NCI-H187 (cell line): ENCODE measurements around the gene PCDH9.

Source experiments
- DNase-seq, 2 experiments: peaks; one replicate each; lab custom pipeline; 2025; lab: John Stamatoyannopoulos, UW

Gene PCDH9

DNA sequence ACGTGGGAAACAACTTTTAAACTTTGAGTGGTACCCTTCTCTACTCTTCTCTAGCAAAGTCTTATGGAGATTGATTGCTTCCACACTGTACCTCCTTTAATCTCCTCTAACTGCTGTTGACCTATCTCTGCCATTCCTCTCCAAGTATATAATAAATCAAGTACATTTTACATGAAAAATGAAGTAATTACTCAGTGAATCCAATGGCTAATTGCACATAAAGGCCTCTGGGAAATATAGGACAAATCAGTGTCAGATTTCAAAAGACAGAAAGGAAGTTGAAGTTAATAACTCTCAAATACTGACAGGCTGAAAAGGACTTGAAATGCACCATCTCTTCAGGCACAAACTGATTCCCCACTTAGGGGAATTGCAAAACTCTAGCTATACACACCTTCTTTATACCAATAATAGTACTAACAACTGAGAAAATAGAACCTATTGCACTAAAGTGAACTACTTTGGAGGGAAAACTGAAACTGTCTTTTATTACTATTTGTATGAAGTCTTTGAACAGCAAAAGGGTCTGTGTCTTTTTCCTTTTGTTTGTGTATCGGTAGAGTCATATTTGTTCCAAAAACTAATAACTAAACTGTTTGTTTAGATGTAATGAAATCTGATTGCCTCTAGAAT lies 701.1 kb downstream of the PCDH9 start:
- DNase-seq, result no peak

DNA sequence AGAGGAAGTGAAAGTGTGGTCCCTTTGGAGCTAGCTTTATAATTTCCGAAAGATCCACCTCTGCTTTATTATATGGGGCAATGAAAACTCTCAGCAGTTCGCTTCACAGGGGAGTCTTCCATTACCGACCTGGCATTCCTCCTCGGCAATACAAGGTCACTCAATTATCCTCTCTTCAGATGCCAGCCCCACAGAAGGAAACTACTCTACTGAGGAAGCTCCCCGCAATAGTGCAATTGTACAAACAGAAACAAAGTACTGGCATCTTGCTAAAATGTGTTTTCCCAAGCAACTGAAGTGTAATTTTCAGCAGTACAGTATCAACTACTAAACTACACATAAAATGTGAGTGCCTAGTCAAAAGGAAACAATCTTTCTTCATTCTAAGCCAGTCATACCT lies 702.0 kb downstream of the PCDH9 start:
- DNase-seq, result no peak

DNA sequence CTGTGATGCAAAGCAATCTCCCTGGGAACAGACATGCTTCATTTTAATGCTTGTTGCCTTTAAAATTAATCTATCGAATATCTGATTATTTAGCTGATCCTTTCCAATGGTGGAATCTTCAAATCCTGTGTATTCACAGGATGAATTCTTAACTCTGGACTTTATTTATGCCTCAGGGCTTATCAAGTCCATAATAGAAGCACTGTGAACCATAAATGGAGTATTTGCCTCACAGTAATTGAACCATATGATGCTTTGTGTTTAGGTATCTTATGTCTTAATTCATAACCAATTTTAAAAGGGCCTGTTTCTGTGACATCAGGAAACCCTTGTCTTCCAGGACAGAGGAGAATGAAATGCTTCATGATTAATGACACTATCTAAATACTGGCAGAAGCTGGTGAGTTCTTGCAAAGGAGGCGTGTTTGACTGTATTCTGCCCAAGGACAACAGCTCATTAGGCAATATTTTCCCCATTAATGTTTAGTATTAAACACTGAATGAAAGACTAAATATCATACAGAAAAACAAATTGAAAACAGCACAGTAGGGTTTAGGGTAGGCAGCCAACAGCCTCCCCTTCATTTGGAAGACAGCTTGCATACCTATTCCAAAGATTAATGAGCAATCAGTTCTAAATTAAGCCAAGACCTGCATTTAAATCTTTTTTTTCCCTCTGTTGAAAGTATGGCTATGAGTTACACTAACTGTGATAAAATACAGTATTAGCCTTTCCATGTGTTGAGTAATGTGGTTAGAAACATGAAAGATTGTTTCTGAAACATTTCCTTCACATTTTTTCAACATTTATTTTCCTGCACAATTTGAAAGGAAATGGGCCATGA lies 709.4 kb downstream of the PCDH9 start:
- no peak for DNase-seq

DNA sequence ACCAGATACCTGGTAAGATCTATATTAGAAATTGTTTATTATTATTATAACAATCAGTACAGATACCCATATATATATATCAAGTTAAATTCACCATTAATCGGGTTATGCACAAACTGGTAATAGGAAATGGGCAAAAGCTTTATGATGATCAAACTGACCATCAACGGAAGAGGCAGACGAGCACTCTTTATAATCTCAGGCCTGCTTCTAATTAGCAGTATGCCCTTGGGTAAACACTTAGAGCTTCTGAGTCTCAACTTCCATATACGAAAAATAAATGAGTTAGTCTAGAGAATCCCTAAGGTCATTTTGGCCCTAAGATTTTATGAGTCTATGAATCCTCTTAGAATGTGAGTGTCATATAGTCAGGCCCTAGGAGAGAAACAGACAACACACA lies 710.9 kb downstream of the PCDH9 start:
- no peak for DNase-seq

DNA sequence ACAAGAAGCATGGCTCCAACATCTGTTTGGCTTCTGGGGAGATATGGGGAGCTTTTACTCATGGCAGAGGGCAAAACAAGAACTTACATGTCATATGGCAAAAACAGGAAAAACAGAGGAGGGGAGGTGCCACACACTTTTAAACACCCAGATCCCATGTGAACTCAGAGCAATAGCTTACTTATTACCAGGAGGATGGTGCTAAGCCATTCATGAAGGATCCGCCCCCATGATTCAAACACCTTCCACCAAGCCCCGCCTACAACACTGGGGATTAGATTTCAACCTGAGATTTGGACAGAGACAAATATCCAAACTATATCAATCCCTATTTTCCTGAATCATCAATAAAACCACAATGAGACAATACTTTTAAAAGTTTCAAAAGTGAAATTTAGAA lies 712.1 kb downstream of the PCDH9 start:
- DNase-seq, result no peak

DNA sequence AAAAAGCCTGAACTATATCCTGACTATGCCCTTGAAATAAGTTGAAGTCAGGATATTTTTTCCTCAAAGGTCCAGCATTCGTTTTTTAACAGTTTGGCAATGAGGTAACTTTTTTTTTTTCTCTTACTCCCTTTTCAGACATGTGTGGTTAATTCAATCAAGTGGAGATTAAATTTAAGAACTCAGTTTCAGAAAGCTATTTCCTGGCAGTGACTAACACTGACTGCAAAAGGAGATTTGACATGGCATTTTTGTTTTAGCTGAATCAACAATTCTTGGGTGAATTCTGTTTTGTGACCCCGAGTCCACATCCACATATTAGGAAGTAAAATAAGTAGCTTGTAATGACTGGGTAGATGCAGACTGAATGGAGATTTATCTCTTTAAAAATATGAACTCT lies 716.4 kb downstream of the PCDH9 start:
- DNase-seq, result no peak

DNA sequence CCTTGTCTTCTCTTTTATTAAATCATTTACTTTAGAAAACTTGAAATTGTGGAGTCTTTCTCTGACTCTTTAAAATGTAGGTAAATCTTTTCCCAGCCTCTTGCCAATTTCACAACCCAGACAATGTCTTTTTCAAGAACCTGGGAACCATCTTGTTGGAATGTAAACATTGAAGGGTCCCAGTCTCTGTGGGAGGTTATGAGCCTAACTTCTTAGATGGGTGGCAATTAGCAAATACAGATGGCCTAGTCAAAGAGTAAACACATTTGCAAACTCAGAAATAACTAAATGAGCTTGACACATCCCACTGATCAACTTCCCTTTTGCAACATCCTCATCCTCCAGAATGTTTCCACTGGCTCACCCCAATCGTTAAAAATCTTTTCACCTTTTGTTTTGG lies 721.0 kb downstream of the PCDH9 start:
- DNase-seq, result no peak

DNA sequence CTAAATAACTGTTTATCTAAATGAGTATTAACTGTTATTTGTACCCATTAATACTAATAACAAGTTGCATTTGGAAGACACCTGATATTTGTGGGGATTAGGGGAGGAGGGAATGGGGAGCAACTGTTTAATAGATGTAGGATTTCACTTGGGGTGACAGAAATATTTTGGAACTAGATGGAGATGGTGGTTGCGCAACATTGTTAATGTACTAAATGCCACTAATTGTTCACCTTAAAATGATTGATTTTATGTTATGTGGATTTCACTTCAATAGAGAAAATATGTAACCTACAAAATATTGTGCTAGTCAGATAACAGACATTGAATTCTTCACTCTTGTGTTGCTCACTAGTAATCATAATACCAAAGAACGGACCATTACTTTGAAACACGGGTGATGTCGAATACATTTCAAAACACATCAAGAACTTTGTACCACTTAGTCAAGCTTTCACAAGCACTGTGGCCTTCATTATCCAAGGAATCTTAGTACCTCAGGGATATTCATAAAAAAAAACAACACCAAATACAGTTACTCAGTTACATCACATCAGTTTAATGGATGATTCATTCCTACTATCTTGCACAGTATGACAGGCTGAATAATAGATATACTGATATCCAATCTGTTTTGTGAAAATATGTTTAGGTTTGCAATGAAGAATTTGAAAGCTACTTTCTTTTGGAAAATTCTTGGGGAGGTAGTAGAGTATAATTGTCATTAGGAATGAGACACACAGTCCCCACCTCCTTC lies 721.8 kb downstream of the PCDH9 start:
- DNase-seq, result no peak

DNA sequence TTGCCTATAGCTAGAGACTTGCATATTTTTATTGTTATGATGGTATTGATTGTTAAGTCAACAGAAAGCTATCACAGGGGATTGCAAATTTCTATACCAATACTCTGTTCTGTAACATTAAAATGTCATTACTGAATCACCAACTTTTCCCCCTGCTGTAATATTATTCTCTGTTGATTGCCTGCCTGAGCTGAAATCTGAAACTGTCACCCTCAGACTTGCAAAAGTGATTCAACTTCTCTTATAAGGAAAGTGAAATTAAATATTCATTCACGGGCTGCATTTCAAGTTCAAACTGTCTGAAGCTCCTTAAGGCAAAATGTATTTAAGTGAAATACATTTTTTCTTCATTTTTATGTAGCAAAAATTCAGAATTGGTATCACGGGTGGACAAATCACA lies 723.2 kb downstream of the PCDH9 start:
- DNase-seq, result no peak

DNA sequence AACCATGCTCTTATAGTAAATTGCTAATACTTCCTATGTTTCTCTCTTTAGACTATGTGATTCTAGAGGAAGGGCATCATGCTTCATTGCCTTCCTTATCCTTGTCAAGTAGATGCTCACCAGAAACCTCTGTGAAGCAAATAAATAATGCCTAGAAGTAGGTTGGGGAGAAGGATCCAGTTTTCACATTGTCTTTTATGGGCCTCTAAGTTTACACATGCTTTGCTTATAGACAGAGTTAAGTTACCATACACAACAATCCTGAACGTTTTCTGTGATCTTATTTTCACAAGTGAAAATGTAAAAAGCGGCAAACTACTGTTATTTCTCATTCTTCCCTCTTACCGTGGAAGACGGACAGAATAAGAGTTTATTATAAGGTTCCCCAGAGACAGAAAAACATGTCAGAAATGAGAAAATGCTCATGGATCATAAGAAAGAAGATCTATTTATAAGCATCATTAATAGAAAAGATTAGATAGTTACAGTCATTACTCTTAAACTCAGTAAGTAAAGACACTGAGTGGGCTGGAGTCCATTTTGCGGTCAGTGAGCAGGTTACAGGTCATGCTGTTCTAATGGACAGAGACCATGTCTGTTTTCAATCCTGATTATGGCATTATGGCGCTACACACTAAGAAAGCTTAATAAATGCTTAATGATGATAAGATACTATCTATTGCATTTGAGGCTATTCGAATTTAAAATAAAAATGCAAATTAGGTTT lies 723.9 kb downstream of the PCDH9 start:
- no peak for DNase-seq

DNA sequence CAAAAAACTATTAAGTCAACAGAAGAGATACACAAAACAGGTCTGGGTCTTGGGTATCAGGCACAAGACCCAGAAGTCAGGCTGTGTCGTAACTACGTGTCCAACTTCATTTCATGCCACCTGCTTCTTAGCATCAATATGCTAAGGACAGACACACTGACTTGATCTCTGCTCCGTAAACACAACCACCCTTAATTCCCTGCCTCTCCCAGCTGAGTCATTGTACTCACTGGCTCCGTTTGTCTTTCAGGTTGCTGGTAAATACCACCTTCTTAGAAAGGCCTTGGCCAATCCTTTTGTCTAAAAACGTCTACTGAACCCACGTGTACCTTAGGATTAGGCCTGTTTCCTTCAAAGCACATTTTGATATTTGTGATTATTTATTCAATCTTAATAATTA lies 726.2 kb downstream of the PCDH9 start:
- DNase-seq, result no peak

DNA sequence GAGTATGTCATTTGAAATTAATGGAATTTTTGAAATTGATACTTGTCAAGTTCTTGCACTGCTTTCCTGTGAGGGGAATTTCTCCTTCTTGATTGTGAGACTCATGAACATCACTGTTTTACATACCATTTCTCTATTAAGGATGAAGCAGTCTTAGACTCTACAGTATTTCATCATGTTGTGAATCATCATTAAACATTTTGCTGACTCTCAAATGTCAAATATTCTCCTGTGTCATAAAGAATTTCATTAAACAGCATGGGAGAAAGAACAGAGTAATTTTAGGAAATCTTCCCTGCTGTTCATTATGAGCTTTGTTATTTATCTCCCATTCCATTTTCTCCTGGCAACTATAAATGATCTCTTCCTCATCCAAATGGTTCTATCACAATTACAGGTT lies 729.0 kb downstream of the PCDH9 start:
- DNase-seq, result no peak

DNA sequence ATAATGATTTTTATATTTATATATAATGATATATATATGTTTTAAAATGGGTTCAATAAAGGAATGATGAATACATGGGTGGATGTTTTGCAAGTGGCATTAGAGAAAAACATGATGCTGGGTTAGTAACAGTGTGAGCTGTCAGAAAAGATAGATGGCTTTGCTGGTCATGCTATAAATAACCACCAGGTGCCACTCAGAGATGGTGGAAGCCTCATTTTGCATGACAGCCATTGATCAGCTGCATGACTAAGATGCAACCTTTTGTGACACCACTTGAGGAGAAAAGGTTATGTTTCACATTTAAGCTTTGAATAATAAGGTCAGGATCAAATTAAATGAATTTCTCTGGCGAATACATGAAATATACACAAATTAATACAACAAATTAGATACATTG lies 737.7 kb downstream of the PCDH9 start:
- peak in 1 of 2 experiments; percentile 5 for DNase-seq

DNA sequence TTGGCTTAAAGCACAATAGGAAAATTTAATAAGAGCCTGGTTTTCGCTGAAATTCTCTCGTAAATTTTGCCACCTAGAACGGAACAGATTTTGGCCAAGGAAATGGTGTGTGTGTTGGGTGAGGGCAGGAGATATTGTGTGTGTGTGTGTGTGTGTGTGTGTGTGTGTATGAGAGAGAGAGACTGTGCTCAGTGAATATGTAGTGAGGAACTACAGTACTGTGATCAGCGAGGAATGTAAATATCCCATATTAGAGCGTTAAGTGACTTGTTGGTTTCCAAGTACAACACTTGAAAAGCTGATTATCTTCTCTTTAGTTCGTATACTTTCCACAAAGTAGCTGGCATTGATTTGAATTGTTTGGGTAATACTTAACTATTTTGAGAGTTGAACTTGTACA lies 738.9 kb downstream of the PCDH9 start:
- DNase-seq, result no peak

DNA sequence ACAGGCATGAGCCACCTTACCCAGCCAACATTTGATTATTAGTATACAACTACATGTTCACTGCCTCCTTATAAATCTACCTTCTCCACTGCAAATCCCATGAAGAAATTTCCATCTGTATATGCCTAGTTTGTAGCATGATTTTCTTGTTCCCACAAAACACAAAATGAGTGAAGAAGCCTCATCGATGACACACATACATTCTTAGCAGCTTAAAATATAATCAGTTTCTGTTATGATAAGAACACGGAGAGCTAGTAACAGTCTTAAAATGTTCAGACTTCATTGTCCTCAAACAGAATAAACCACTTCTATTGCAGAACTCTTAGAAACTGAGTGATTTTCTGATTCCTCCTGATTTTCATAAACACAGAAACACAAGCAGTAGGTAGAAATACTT lies 740.5 kb downstream of the PCDH9 start:
- DNase-seq, result no peak

DNA sequence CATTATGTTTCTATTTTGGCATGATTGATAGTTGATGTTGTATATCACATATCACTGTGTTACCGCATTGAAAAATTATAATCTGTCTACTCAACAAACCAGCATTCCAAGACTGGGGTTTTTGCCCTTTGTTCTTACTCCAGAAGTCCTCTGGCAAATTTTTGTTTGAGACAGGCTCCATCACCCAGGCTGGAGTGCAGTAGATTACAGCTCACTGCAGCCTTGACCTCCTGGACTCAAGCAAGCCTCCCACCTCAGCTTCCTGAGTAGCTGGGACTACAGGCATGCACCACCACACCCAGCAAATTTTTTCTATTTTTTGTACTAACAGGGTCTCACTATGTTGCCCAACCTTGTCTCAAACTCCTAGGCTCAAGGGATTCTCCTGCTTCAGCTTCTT lies 741.0 kb downstream of the PCDH9 start:
- no peak for DNase-seq

DNA sequence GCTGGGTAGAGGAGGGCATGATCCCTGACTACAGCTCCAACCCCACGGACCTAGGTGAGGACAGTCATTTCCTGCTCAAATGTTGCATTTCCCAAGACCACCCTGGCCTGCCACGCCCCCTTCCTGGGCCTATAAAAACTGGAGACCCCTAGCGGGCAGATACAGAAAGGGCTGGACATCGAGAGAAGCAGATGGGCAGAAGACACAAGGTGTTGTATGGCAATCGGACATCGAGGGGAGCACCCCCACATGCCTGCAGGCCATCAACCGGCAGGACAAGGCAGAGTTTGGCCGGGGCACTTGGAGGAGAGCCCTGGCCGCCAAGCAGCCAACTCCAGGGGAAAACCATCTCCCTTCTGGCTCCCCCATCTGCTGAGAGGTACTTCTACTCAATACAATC lies 746.4 kb downstream of the PCDH9 start:
- no peak for DNase-seq

DNA sequence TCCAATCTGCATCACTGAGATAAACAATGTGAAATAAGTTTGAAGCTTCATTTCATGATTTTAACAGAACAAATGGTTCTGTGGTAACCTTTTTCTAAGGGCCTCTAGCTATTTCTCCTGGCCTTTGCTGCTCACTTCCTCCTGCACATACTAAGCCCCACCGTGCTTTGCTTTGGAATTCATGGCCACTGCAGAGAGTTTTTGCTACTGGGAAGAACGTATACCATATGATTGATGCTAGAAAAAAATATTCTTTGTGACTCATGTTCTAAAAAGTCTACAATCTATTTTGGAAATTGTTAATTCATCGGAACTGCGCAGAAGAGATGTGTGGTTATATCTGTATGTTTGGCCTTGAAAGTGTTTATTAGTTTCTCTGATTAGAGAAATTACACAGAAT lies 747.3 kb downstream of the PCDH9 start:
- DNase-seq, result no peak

DNA sequence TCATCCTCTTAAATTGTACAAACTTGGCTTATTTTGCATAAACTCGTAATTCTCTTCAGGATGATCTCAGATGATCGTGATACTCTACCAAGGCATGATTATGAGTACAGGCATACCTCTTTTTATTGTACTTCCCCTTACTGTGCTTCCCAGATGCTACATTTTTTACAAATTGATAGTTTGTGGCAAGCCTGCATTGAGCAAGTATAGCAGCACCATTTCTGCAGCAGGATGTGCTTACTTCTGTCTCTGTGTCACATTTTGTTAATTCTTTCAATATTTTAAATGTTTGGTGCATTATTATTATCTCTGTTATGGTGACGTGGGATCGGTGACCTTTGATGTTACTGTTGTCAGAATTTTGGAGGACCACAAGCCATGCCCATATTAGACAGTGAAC lies 752.3 kb downstream of the PCDH9 start:
- DNase-seq, result no peak

DNA sequence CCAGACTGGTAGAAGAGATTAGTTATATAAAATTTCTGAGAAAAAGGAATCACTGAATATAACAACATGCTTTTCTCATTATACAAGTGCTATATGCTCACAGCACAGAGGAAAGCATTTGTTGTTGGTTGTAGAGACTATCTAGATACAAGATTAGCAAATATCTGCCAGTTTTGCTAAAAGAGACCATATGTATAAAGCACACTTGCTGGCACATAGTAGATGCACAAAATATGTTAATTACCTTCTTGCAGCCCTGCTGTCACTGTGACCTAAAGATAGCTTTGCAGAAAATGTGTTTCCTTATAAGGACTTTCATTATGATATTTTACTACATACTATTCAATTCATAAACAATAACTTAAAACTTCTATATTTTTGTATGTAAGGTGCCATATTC lies 755.1 kb downstream of the PCDH9 start:
- DNase-seq, result no peak

DNA sequence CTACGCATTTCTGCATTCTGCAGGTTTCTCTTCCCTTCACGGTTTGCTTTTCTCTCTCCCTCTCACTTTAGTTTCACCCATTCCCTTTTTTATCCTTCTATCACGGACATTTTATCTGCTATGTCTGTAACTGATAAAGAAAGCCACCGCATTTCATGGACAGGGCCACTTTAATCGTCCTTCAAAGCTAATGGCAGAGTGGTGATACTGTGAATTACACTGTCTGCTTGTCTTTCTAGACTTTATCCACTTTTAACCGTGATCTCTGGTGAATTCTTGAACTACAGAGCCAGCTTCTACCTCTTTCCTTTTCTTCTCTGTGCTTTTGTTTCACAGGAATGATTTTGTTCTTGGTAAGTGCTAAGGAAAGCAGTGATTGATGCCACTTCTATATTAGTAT lies 760.4 kb downstream of the PCDH9 start:
- DNase-seq, result no peak

DNA sequence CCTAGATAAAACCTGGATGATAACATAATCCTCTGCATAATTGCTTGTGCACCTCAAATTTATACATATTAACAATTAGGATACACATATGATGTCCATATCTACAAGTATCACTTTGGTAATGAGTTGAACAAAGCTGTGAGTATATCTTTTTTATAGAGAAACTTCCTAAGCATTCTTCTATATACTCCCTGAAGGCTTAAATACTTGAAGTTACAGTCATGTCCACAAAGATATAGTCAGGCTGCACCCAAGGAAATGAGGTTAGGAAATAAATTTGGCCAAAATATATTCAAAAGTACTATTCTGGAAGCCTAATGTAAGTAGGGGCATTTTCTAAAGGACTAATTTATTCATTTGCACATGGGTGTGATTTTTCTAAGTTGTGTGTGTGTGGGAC lies 761.5 kb downstream of the PCDH9 start:
- DNase-seq, result no peak
